HG03039 (cell line): ENCODE data around the gene KCNH4.
"Not testable (repeated sequence)": the region's sequence is repeated elsewhere in the genome, so short reads cannot be mapped to it uniquely, and the experiment has no call there.

Experiments used
- ATAC-seq: cut with Tn5 transposase; IDR thresholded peaks from one replicate; pipeline ENCODE4 v1.9.1; 2021; ENCODE audit warnings: mild to moderate bottlenecking, moderate library complexity; ENCODE audit not compliant: unreplicated experiment

KCNH4 gene

GRCh38 chr17:42179911-42180410 is 981 bp downstream of the KCNH4 start:
- no peak for ATAC-seq

DNA sequence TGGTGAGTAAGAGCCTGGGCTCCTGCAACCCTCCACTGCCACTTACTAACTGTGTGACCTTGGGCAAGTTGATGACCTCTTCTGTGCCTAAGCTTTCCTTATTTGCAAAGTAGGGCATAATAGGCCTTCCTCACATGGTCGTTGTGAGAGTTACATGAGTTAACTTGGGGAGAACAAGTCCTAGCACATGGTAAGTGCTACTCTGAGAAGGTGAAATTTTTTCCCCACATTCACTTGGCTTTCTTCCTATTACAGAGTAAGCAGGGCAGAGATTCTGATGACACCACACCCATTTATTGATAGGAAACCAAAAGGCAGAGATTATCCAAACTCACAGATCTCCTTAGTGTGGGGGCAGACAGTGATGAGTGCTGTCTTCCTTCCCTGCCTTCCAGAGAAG is 1.6 kb downstream of the KCNH4 start:
- ATAC-seq: no peak

DNA sequence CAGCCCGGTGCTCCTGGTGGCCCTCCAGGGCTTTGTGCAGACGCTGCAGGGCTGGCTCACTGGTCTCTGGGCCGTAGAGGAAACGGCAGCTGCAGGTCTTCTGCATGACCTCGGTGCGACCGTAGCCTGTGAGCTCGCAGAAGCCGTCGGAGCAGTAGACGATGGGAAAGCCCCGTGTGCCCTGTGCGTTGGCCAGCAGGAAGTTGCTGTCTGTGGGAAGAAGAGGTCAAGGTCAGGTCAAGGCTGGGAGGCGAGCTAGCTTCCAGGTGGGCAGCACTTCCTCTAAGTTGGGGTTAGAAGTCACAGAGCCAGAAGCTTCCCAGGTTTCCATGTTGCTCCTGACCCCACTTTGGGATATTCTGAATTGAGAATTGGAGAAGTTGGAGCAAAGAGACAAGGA is 2.1 kb downstream of the KCNH4 start:
- ATAC-seq: no peak

- ATAC-seq: no peak
Measured at GRCh38 chr17:42177684-42178083, 3.3 kb downstream of the KCNH4 start.

- ATAC-seq: no peak
Measured at GRCh38 chr17:42174126-42174783, 6.7 kb downstream of the KCNH4 start.

- ATAC-seq: no peak
Measured at GRCh38 chr17:42171831-42172230, 9.1 kb downstream of the KCNH4 start.

DNA sequence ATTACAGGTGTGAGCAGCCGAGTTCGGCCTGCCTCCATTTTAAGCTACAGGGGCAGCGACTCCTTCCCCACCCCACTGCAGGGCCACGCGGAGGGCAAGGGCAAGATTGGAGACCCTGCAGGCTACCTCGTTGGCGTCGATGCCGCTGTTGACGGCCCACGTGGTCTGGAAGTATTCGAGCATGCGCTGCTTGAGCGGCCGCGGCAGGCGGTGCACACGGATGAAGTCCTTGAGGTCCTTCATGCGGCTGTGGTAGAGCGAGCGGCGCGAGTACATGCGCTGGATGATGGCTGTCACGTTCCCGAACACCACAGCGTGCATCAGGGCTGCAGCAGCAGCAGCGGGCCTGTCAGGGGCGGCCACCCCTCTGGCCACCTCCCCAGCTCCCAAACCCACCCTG is 11.6 kb downstream of the KCNH4 start:
- ATAC-seq: no peak

DNA sequence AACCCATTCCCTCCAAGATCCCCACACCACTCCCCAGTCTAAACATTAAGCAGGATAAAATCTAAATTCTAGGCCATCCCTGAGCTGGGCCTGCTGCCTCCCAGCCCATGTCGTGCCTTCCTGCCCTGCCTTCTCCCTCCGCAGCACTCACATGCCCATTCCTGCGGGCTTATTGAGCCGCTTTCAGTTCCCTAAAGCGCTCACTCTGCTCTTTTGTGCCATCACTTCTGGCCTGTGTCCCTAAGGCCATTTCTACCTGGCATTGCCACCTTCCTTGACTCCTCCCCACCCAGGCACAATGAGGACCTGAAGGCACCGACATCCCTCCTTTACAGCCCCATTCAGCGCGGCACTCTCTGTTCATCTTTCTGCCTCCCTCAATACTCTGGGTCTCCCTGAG is 13.1 kb downstream of the KCNH4 start:
- ATAC-seq: no peak

- no peak for ATAC-seq
Measured at GRCh38 chr17:42166196-42166763, 14.7 kb downstream of the KCNH4 start.

DNA sequence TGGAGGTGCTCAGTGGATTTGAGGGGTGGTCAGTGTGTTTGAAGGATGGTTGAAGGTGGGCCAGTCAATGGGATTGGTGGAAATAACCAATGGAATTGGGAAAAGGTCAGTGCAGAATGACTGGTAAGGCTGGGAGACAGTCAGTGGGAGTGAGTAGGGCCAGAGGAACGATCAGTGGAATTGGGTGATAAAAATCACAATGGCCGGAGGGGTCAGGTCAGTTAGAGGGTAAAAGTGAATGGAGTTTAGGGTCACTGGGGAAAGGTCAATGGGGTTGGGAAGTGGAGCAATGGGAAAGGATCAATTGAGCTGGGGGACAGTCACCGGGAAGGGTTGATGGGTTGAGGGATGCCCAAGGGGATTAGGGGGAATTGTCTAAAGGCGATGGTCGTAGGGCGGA is 15.2 kb downstream of the KCNH4 start:
- no peak for ATAC-seq

GRCh38 chr17:42163696-42164407 is 17.1 kb downstream of the KCNH4 start:
- no peak for ATAC-seq

DNA sequence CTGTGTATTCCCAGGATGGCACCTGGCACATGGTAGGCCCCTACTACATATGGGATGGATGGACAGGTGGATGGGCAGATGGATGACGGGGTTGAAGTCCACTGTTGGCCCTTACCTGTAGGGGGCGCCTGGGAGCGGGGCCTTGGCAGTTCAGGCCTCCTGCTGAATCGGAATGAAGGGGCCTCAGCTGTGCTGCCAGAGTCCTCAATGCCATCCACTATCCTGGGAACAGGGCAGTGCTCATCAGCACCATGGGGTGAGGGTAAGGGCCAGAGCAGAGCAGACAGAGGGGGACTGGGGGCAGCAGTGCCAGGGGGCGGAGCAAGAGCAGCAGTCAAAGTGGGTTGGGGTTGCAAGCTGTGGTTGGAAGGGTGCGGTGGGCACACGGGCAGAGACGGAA is 17.8 kb downstream of the KCNH4 start:
- no peak for ATAC-seq

DNA sequence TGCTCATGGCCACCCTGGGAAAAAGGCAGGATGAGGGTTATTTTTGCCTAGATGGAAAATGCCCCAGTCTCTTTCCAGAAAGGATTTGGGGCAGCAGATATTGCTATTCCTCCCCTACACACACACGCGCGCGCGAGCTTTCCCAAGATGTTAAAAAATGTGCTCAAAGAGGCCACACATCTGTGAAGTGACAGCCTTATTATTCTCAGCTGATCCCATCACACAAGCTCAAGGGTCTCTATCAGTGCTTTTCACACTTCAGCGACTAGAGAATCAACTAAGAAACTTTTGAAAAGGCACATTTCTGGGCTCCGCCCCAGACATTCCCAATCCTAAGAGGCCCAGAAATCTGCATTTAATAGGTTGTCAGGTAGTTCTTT is 20.4 kb downstream of the KCNH4 start:
- ATAC-seq: no peak

DNA sequence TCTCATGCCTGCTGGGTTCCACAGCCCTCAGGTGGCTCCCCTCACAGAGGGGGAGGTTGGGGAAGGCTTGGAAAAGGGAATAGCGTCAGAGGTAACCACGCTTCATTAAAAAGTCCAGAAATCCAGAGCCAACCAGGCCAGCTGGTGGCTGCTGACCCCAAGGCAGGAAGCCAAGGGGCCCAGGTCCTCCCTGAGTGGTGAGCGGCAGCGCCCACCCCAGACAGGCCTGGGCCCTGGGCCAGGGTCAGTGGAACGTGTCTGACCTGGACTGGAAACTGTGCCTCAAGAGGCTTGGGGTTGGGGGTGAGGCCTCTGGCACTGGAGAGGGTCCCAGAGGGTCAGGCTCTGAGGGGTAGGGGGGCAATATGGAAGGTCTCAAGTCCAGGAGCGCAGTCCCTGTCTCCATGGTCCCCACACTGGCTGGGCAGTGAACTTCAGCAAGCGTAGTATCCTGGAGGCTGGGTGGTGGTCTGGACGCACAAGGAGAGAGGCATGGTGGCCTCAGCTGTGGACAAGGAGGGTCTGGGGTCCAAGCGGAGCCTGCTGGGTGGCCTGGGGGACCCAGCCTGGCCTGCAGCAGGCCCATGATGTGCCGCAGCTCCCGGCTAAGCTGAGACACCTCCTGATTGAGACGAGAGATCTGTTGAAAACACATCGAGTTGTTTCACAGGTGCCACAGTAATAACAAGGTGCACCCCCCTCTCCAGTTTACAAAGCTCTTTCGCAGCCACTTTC is 21.0 kb downstream of the KCNH4 start:
- no peak for ATAC-seq

GRCh38 chr17:42155614-42156045 is 25.3 kb downstream of the KCNH4 start:
- no peak for ATAC-seq

GRCh38 chr17:42153919-42154742 is 26.8 kb downstream of the KCNH4 start:
- ATAC-seq: no peak

GRCh38 chr17:42146911-42147607 is 33.9 kb downstream of the KCNH4 start:
- ATAC-seq: no peak

- not testable (repeated sequence) for ATAC-seq
Measured at GRCh38 chr17:42143138-42143537, 37.8 kb downstream of the KCNH4 start.

DNA sequence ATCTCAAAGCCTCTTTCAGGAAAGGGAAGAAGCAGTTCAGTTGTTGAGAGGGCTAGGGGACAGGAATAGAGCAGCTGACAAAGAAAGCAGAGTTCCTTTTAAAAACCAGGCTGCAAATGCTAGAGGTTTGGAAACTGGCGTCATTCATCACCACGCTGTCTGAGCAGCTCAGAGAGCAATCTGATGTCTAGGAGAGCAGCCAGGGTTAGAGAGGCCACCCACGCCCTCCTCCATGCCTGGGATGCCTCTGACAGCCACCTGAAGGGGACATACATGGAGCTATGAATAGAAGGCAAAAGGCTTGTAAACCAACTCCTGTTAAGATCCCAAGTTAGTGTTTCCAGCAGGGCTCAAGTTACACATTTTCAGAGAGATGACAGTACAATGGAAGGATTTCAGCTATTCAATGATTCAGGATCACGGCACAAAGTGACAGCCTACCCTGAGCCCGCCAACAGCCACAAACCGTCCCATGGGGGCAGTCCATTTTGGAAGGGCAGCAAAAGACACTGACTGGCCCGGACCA is 38.5 kb downstream of the KCNH4 start:
- no peak for ATAC-seq

GRCh38 chr17:42141382-42141781 is 39.6 kb downstream of the KCNH4 start:
- no peak for ATAC-seq
